ENCODE data around the gene SLC10A3. TPM values are rescaled to one million over a fixed set of nuclear protein-coding genes. Genes with fewer than 3 reads are reported as not detected.
A peak's percentile ranks its signal among the peaks of the same experiment; 100 is the strongest.

SLC10A3 gene
- total RNA-seq, 2 experiments from 2014 or later, result 10.4 to 11.3 TPM

DNA sequence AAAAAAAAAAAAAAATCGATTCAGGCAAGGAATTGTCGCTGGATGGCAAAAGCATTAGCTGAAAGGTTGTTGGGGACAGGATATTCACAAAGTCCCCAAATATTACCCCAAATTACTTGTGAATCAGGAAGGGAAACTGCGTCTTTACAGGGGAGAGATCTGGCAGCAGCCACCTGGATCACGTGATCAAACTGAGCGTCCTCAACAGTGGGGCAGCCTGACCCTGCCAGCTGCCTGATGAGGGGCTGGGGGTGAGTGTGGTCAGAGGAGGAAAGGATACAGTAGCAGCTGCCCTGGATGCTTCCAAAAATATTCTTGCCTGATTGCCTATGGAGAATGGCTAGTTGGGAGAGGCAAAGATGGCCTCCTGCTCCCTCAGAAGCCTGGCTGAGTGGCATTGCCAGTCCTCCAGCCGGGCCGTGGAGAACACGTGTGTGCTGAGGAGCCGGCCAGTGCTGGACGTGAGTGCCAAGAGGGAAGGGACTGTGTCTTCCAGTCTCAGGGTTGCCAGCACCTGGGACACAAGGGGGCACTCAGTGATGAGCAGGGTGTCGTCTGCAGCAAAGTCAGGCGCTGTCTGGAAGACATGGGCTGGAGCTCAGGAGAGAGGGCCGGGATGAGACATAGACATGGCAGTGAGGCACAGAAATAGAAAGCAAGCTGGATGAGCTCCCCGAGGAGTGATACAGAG, 8.4 kb downstream of the SLC10A3 start:
- ChIA-PET CTCF (interaction anchor here (0.7 kb wide), 1 partner anchor 309 kb away, joined by 4 read pairs; no protein-coding TSS in a partner anchor), POLR2A (no interaction called here)
- intact Hi-C loops (cut with DNase I, micrococcal nuclease), result loop anchor here in 1 of 2 experiments (10.0 kb wide), 1 partner anchor 757 kb away; the partner anchor contains the start of genes ABCD1 and BCAP31
- H3K27me3 Mint-ChIP-seq, result no peaks in the 10 kb centered on the region
- peaks cover 7% of the 10 kb centered on the region for H3K36me3 Mint-ChIP-seq (ENCODE audit: low read depth)
- H3K4me3 Mint-ChIP-seq, result no peak overlapping the region
- no peaks in the 10 kb centered on the region for H3K9me3 Mint-ChIP-seq (ENCODE audit: low read depth)
- no peak for ATAC-seq
- H3K27ac Mint-ChIP-seq, result peak overlapping the region; percentile 25
- peaks cover 32% of the 10 kb centered on the region for H3K4me1 Mint-ChIP-seq
- no peak for DNase-seq

DNA sequence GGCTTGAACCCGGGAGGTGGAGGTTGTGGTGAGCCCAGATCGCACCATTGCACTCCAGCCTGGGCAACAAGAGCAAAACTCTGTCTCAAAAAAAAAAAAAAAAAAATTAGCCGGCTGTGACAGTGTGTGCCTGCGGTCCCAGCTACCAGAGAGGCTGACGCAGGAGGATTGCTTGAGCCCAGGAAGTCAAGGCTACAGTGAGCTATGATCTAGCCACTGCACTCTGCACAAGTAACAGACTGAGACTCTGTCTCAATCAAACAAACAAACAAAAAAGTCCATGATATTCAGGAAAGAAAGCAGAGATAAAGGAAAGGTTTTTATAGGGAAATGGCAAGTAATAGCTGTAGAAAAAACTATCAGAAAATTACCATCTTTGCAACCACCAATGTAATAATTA, 9.2 kb downstream of the SLC10A3 start:
- ChIA-PET POLR2A (interaction anchor here (0.6 kb wide), 1 partner anchor 85 kb away, joined by 4 read pairs; no protein-coding TSS in a partner anchor), CTCF (interaction anchor here (0.7 to 1.2 kb wide), 2 partner anchors 9 to 46 kb away, joined by 3 read pairs; no protein-coding TSS in a partner anchor)
- intact Hi-C loops (cut with DNase I, micrococcal nuclease), result loop anchor here in 1 of 2 experiments (10.0 kb wide), 1 partner anchor 756 kb away; the partner anchor contains the start of genes ABCD1 and BCAP31
- Mint-ChIP-seq H3K4me3 (no peak overlapping the region), H3K27me3 (no peaks in the 10 kb centered on the region), H3K9me3 (ENCODE audit: low read depth) (no peaks in the 10 kb centered on the region), H3K36me3 (ENCODE audit: low read depth) (peaks cover 7% of the 10 kb centered on the region), H3K27ac (no peak overlapping the region), H3K4me1 (peaks cover 30% of the 10 kb centered on the region)
- no peak for ATAC-seq
- no peak for DNase-seq

DNA sequence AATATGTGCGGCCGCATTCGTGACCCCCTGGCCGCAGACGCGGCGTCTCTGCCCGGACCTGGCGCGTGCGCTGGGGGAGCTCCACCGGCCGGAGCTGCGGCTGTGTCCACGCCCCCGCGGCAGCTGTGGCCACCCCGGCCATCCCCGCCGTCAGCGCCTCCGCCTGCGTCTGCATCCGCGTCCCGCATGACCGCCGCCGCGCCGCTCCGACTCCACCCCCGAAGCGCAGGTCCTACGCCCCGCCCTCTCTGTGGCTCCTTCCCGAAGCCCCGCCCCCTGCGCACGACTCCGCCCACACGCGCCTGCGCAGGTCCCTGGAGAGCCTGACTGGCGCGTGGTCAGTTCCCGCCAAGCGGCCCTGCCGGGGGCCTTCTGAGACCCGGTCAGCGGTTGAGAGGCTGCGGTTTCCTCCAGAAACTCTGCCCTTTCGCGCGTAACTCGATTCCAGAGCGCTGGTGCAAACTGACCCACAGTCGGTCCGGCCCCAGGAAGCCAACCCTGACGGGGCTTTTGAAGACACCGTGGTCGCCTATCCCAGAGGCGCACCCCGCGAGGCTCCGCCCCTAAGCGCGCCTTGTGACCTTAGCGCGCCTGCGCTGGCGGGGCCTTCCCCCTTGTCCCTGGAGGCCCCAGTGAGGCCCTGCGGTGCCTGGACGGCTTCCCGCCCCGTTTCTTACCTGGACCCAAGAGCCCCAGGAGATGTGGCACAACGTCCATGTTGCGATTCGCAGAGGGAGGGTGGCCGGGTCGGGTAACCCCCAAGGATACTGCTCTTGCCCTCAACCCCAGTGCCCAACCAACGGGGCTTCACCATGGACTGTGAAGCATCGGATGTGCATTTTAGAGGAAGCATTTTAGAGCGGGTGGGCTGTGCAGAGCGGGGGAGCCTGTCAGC, 11.5 kb downstream of the SLC10A3 start, which contains the start of gene LAGE3:
Gene LAGE3 (minus strand): TSS at position 554 of the 895 bp plus-strand sequence. CDS start 366 bp downstream, at position 188.
- Mint-ChIP-seq H3K36me3 (ENCODE audit: low read depth) (peaks cover 5% of the 10 kb centered on the region), H3K4me1 (peaks cover 24% of the 10 kb centered on the region), H3K9me3 (ENCODE audit: low read depth) (no peaks in the 10 kb centered on the region), H3K27ac (peak within 1 kb of the TSS; percentile 90), H3K4me3 (peak within 1 kb of the TSS; percentile 80), H3K27me3 (no peaks in the 10 kb centered on the region)
- intact Hi-C loops (cut with DNase I, micrococcal nuclease), result loop anchor here (1.0 to 5.0 kb wide), 11 partner anchors 11 to 508 kb away; partner anchors contain the start of genes FAM3A (in 2 of the 2), DKC1 (in 1 of the 2), FAM50A (in 1 of the 2) and HCFC1 (in 1 of the 2)
- CTCF ChIA-PET, result no interaction called here
- DNase-seq, result peak; percentile 97
- peak; percentile 96 for ATAC-seq
- POLR2A ChIA-PET, result interaction anchor here (1.2 kb wide), 1 partner anchor 8 kb away, joined by 3 read pairs; the partner anchor contains the start of gene UBL4A

DNA sequence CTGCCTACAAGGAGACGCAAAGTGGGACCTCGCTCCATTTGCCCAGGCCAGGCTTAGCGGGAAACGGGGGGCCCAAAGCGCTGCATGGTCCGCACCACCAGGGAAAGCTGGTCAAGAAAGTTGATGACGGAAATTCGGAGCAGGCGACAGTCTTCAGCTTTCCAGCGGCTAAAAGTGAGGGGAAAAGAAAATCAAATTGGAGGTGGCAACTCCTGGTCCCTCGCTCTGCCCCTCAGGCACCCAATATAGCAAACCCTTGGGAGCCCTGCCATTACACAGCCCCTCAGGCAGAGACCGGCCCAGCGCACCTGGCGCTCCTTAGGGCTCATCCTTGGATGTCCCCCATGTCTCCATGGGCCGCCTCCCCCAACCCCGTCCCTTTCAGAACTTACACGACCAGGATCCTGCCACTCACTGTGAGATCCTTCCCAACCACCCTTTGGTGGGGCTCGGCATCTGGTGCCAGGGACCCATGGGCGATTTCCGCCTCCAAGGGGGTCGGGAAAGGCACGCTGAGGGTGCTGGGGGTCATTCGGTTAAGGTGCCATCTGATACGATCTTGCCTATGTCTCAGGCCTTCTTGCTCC, 12.4 kb downstream of the SLC10A3 start:
- POLR2A ChIA-PET, result interaction anchor here (1.2 kb wide), 1 partner anchor 9 kb away, joined by 3 read pairs; the partner anchor contains the start of gene UBL4A
- H3K4me3 Mint-ChIP-seq, result peak overlapping the region; percentile 80
- intact Hi-C loops (cut with DNase I, micrococcal nuclease), result loop anchor here (1.0 to 5.0 kb wide), 4 partner anchors 36 to 507 kb away; partner anchors contain the start of genes DKC1 (in 1 of the 2), FAM50A (in 1 of the 2) and HCFC1 (in 1 of the 2)
- peaks cover 18% of the 10 kb centered on the region for H3K4me1 Mint-ChIP-seq
- H3K27ac Mint-ChIP-seq, result peak overlapping the region; percentile 75
- no peaks in the 10 kb centered on the region for H3K9me3 Mint-ChIP-seq (ENCODE audit: low read depth)
- DNase-seq (no peak), ATAC-seq (no peak)
- CTCF ChIA-PET, result interaction anchor here (1.2 kb wide), 1 partner anchor 10 kb away, joined by 4 read pairs; no protein-coding TSS in a partner anchor
- no peaks in the 10 kb centered on the region for H3K27me3 Mint-ChIP-seq
- peaks cover 2% of the 10 kb centered on the region for H3K36me3 Mint-ChIP-seq (ENCODE audit: low read depth)

DNA sequence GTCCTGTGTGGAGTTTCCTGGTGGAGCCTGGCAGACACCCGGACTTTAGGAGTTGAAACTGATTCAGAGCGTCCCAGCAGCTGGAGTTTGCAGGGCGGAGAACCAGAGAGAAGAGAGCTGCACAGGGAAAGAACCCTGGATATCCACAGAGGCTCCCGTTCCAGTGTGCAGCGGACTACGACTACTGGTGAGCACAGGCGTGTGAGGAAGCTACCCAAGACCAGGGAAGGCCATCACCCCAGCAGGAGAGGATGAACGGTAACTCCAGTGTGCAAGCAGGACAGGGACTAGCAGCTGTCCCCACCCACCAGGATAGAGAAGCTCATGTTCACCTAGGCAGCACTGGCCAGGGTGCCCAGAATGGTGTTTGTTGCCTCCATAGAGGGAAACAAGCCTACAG, 13.6 kb downstream of the SLC10A3 start:
- POLR2A ChIA-PET, result no interaction called here
- H3K4me1 Mint-ChIP-seq, result peaks cover 18% of the 10 kb centered on the region
- no peak overlapping the region for H3K27ac Mint-ChIP-seq
- no peak overlapping the region for H3K4me3 Mint-ChIP-seq
- H3K27me3 Mint-ChIP-seq, result no peaks in the 10 kb centered on the region
- no peaks in the 10 kb centered on the region for H3K9me3 Mint-ChIP-seq (ENCODE audit: low read depth)
- no peak for ATAC-seq
- H3K36me3 Mint-ChIP-seq (ENCODE audit: low read depth), result peaks cover 2% of the 10 kb centered on the region
- intact Hi-C loops (cut with DNase I, micrococcal nuclease), result loop anchor here in 1 of 2 experiments (5.0 kb wide), 1 partner anchor 35 kb away; the partner anchor contains the start of gene FAM50A
- CTCF ChIA-PET, result interaction anchor here (1.2 kb wide), 1 partner anchor 8 kb away, joined by 4 read pairs; no protein-coding TSS in a partner anchor
- DNase-seq, result no peak

DNA sequence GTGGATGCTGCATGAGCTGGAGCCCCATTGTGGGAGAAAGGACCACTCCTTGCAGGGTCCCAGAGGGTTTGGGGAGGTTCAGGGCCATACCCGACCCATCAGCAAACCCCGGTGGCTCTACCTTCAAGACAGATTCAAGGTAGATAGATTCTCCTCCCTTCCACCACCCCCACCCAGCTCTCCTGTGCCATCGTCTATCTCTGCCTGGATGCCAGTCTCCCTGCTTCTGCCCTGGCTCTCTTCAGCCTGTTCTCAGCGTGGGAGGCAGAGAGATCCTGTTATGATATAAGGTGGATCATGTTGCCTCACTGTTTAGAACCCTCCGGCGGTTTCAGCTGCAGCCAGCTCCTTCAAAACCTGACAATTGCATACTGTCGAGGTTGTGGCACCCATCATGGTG, 16.7 kb downstream of the SLC10A3 start:
- ChIA-PET CTCF (no interaction called here), POLR2A (no interaction called here)
- Mint-ChIP-seq H3K4me3 (no peak overlapping the region), H3K27me3 (no peaks in the 10 kb centered on the region), H3K9me3 (ENCODE audit: low read depth) (no peaks in the 10 kb centered on the region), H3K4me1 (peaks cover 14% of the 10 kb centered on the region), H3K36me3 (ENCODE audit: low read depth) (peaks cover 5% of the 10 kb centered on the region), H3K27ac (no peak overlapping the region)
- DNase-seq (no peak), ATAC-seq (no peak)
- intact Hi-C loops (cut with DNase I, micrococcal nuclease), result no loop called here

DNA sequence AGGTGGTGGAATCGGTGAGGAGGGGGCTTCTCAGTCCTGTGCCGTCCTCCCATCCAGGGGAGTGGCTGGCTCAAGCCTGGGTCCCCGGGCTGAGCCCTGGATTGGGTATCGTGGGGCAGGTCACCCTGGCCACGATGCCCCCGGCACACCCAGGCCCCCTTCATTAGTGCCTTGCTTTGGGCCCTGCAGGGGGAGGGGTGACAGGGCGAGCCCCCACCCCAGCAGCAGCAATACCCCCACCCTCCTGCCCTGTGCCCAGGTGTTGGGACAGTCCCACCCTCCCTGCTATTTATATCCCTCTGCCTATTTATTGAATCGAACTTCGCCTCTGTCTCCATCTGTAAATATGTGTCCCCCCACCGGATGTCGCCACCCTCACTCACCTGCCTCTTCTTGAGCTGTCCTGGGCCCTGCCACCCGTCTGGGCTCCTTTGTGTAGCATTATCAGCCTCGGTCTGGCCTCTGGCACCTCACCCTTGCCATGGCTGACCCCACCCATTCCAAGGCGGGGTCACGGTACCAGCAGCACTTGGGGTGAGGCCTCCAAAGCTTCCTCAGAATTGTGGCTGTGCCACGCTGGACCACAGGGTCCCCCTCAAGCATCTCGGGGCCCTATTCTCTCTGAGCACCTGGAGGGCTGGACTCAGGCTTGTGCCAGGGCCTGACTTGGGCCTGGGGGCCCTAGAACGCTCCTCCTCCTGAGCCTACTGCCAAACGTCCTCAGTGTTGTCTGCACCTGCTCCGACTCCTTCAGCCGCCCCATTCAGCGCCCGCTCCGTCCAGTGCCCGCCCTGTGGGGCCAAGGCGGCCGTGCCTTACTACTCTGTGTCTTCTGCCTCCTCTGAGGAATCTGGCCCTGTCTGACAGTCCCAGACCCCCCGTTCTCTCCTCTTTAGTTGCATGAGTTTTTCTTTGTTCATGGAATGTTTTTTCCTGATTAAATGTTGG, 17.5 kb downstream of the SLC10A3 start:
- Mint-ChIP-seq H3K36me3 (ENCODE audit: low read depth) (peaks cover 5% of the 10 kb centered on the region), H3K27ac (no peak overlapping the region), H3K4me1 (peaks cover 13% of the 10 kb centered on the region), H3K4me3 (no peak overlapping the region), H3K9me3 (ENCODE audit: low read depth) (no peaks in the 10 kb centered on the region), H3K27me3 (no peaks in the 10 kb centered on the region)
- ATAC-seq (no peak), DNase-seq (no peak)
- CTCF ChIA-PET, result no interaction called here
- POLR2A ChIA-PET, result no interaction called here
- intact Hi-C loops (cut with DNase I, micrococcal nuclease), result no loop called here

DNA sequence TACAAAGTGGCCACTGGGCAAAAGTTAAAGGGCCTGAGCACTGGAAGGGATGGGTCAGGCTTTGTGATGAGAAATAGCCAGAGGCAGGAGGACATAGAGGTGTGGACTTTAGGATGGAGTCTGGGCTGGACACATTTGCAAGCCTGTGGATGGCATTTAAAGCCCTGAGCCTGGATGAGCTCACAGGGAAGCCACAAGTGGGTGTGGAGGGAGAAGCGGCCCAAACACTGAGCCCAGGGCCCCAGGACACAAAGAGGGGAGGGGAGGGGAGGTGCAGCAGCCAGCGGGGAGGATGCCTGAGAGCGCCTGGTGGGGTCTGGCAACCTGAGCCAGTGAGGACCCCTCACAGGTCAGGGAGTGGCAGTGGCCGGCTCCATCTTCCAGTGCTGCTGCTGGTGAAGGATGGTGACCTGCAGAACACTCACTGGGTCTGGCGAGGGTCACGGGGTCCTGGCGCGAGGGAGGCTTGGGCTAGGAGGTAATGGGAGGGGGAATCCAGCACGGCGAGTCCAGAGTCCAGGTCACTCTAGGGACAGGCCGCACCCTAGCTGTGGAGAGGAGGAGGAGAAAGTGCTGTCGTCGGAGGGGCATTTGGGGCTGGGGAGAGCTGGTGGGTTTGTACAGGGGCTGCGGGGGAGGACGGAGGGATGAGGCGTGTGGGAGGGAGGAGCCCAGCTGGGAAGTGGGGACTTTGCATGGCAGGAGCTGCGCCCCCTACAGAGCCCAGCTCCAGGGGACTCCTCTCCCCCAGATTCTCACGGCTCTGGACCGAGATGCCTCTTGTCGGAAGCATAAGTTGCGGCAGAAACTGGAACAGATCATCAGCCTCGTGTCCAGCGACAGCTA, 18.4 kb downstream of the SLC10A3 start:
- Mint-ChIP-seq H3K9me3 (ENCODE audit: low read depth) (no peaks in the 10 kb centered on the region), H3K36me3 (ENCODE audit: low read depth) (peaks cover 5% of the 10 kb centered on the region), H3K27ac (no peak overlapping the region), H3K27me3 (no peaks in the 10 kb centered on the region), H3K4me3 (no peak overlapping the region), H3K4me1 (peaks cover 4% of the 10 kb centered on the region)
- ChIA-PET CTCF (no interaction called here), POLR2A (no interaction called here)
- intact Hi-C loops (cut with DNase I, micrococcal nuclease), result no loop called here
- DNase-seq (no peak), ATAC-seq (no peak)

DNA sequence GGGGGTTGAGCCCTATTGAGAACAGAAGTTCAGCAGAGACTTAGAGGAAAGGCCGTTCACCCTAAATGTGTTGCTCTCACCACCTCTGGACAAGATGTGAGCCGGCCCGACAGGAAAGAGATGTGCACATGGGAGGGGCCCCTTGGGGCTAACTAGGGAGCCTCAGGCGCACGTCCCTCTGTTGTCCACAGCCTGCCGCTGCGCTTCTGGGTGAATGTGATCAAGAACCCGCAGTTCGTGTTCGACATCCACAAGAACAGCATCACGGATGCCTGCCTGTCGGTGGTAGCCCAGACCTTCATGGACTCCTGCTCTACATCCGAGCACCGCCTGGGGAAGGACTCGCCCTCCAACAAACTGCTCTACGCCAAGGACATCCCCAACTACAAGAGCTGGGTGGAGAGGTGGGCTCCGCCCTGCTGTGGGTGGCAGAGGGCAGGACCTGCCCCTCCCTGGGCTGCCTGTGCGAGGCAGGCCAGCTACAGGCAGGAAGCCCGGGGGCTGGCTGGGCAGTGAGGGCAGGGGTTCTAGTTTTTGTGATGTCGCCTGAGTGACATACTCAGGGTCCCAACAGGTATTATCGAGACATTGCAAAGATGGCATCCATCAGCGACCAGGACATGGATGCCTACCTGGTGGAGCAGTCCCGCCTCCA, 19.4 kb downstream of the SLC10A3 start:
- Mint-ChIP-seq H3K4me1 (peaks cover 4% of the 10 kb centered on the region), H3K27ac (no peak overlapping the region), H3K27me3 (no peaks in the 10 kb centered on the region), H3K9me3 (ENCODE audit: low read depth) (no peaks in the 10 kb centered on the region), H3K4me3 (no peak overlapping the region), H3K36me3 (ENCODE audit: low read depth) (peaks cover 5% of the 10 kb centered on the region)
- ChIA-PET POLR2A (no interaction called here), CTCF (no interaction called here)
- DNase-seq (no peak), ATAC-seq (no peak)
- intact Hi-C loops (cut with DNase I, micrococcal nuclease), result no loop called here

Data from activated CD4-positive, alpha-beta T cell treated with anti-CD3 and anti-CD28 coated beads for 36 hours (primary cell).